Measurements from ENCODE around the gene ADCK1.

The ADCK1 gene

GRCh38 chr14:77961847-77962580 lies 162.1 kb downstream of the ADCK1 start:
- no peaks in the 10 kb centered on the region for H3K9me3 ChIP-seq (ENCODE audit: insufficient read depth, low read length)
- H3K27ac ChIP-seq (ENCODE audit: low read depth, low read length) = no peak overlapping the region
- H2AFZ ChIP-seq (ENCODE audit: low read depth, low read length, severe bottlenecking) = no peak overlapping the region
- H3K4me3 ChIP-seq (ENCODE audit: insufficient read depth, low read length, poor library complexity, severe bottlenecking) = no peak overlapping the region
- no peaks in the 10 kb centered on the region for H4K20me1 ChIP-seq (ENCODE audit: low read depth, low read length)
- no peaks in the 10 kb centered on the region for H3F3A ChIP-seq (ENCODE audit: insufficient read depth)
- no peak overlapping the region for H3K4me2 ChIP-seq (ENCODE audit: low read depth, low read length, poor library complexity, severe bottlenecking)
- H3K79me2 ChIP-seq (ENCODE audit: insufficient read depth, low read length) = no peaks in the 10 kb centered on the region
- H3K27me3 ChIP-seq (ENCODE audit: low read length) = no peaks in the 10 kb centered on the region
- H3K9me2 ChIP-seq (replicated peaks; ENCODE audit: insufficient read depth, low read length) = no peaks in the 10 kb centered on the region
- TF ChIP-seq CTCF (IDR thresholded peaks at IDR 0.05; ENCODE audit: insufficient read depth, low read length, poor library complexity, severe bottlenecking) = no peak
- no peak for TF ChIP-seq EZH2phosphoT487 (conservative IDR thresholded peaks at IDR 0.05; ENCODE audit: low read length)
- no peaks in the 10 kb centered on the region for H3K36me3 ChIP-seq (ENCODE audit: low read length)
- no peak overlapping the region for H3K9ac ChIP-seq (ENCODE audit: low read length)

- H3K9me2 ChIP-seq (replicated peaks; ENCODE audit: insufficient read depth, low read length) = no peaks in the 10 kb centered on the region
- no peaks in the 10 kb centered on the region for H3K36me3 ChIP-seq (ENCODE audit: low read length)
- no peak overlapping the region for H3K4me3 ChIP-seq (ENCODE audit: insufficient read depth, low read length, poor library complexity, severe bottlenecking)
- no peaks in the 10 kb centered on the region for H3F3A ChIP-seq (ENCODE audit: insufficient read depth)
- no peaks in the 10 kb centered on the region for H3K27me3 ChIP-seq (ENCODE audit: low read length)
- no peak overlapping the region for H3K27ac ChIP-seq (ENCODE audit: low read depth, low read length)
- no peaks in the 10 kb centered on the region for H4K20me1 ChIP-seq (ENCODE audit: low read depth, low read length)
- no peak overlapping the region for H3K9ac ChIP-seq (ENCODE audit: low read length)
- TF ChIP-seq CTCF (IDR thresholded peaks at IDR 0.05; ENCODE audit: insufficient read depth, low read length, poor library complexity, severe bottlenecking) (no peak), EZH2phosphoT487 (conservative IDR thresholded peaks at IDR 0.05; ENCODE audit: low read length) (no peak)
- no peak overlapping the region for H2AFZ ChIP-seq (ENCODE audit: low read depth, low read length, severe bottlenecking)
- H3K4me2 ChIP-seq (ENCODE audit: low read depth, low read length, poor library complexity, severe bottlenecking) = no peak overlapping the region
- H3K79me2 ChIP-seq (ENCODE audit: insufficient read depth, low read length) = no peaks in the 10 kb centered on the region
- H3K9me3 ChIP-seq (ENCODE audit: insufficient read depth, low read length) = no peaks in the 10 kb centered on the region
Observed at GRCh38 chr14:77962731-77963520, 163.0 kb downstream of the ADCK1 start.

- H3K9me2 ChIP-seq (replicated peaks; ENCODE audit: insufficient read depth, low read length) = no peaks in the 10 kb centered on the region
- no peak overlapping the region for H2AFZ ChIP-seq (ENCODE audit: low read depth, low read length, severe bottlenecking)
- H3K9me3 ChIP-seq (ENCODE audit: insufficient read depth, low read length) = no peaks in the 10 kb centered on the region
- TF ChIP-seq EZH2phosphoT487 (conservative IDR thresholded peaks at IDR 0.05; ENCODE audit: low read length) (no peak), CTCF (IDR thresholded peaks at IDR 0.05; ENCODE audit: insufficient read depth, low read length, poor library complexity, severe bottlenecking) (no peak)
- H3K4me2 ChIP-seq (ENCODE audit: low read depth, low read length, poor library complexity, severe bottlenecking) = no peak overlapping the region
- no peaks in the 10 kb centered on the region for H3K27me3 ChIP-seq (ENCODE audit: low read length)
- no peak overlapping the region for H3K9ac ChIP-seq (ENCODE audit: low read length)
- H3K4me3 ChIP-seq (ENCODE audit: insufficient read depth, low read length, poor library complexity, severe bottlenecking) = no peak overlapping the region
- H3K36me3 ChIP-seq (ENCODE audit: low read length) = no peaks in the 10 kb centered on the region
- no peak overlapping the region for H3K27ac ChIP-seq (ENCODE audit: low read depth, low read length)
- no peaks in the 10 kb centered on the region for H3K79me2 ChIP-seq (ENCODE audit: insufficient read depth, low read length)
- H3F3A ChIP-seq (ENCODE audit: insufficient read depth) = no peaks in the 10 kb centered on the region
- H4K20me1 ChIP-seq (ENCODE audit: low read depth, low read length) = no peaks in the 10 kb centered on the region
Observed at GRCh38 chr14:77964586-77964985, 164.7 kb downstream of the ADCK1 start.
